Medulla oblongata (tissue), 1 donor: ENCODE data around the gene PLXNA2.
A peak's percentile ranks its signal among the peaks of the same experiment; 100 is the strongest.

ENCODE experiments used
- DNase-seq: peaks from one replicate; pipeline ENCODE4 v3.0.0-alpha.2; 2015; ENCODE audit errors: extremely low spot score

The PLXNA2 gene

DNA sequence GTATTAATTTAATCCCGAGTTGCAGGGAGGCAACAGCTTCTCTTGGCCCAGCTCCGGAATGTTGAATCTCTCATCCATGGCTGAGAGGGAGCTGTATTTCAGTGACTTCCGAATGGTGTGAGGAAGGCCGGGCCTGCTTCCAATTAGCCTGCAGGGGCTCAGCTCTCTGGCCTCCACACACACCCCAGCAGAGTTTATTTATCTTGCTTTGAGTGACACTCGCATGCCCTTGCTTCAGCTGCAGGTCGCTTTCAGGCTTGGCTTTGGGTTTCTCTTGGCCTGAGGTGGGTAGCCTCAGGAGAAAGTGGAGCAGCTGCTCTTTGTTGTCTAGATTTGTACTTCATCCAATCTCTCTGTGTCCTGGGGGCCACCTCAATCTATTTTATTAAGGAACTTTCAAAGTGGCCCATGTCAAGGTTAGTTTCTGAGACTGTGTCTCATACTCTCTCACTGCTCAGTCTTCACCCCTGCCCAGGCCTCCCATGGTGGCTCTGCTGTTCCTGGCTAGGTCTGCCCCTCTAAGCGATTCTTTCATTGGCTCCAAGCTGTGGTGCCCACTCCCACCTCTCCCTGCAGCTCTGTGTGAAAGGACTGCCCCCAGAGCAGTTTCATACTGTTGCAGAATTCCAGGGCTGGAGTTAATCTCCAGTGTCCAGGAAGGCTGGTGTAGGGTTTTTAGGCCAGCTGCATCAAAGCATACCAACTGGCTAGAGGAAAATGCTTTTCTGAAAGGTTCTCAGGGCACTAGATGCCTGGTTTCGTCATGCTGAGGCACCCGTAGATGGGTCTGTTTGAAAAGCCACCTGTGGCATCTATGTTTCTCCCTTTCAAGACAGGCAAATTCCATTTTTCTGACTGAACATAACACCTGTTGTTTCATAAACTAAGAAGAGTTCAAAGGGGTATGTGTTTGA, 153.5 kb downstream of the PLXNA2 start:
- no peak for DNase-seq

DNA sequence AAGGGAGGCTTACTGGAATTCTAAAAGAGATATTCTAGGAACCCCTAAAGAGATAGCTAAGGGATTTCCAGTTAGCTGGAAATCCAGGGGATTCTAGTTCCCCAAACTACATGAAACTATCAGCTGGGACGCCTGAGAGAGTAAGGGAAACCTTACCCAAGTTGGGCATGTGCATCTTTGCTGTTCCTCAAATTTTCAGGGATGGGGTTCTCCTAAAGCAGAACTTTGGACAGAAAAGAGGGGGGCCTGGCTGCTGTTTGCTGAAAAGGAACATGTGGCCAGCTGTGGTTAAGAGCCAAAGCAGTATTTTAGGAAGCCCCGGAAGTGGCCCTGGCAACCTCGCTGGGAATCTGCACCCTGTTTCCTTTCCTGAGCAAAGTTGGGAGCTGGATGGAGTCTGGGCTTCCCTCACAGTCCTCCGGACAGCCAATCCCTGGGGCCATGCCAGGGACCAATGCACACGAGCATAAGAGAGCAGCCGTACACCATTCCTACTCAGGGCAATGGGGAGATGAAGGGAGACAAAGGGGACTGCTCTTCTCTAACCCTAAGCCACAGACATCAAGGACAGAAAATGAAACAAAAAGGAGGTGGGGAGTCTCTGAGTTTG, 154.3 kb downstream of the PLXNA2 start:
- no peak for DNase-seq

DNA sequence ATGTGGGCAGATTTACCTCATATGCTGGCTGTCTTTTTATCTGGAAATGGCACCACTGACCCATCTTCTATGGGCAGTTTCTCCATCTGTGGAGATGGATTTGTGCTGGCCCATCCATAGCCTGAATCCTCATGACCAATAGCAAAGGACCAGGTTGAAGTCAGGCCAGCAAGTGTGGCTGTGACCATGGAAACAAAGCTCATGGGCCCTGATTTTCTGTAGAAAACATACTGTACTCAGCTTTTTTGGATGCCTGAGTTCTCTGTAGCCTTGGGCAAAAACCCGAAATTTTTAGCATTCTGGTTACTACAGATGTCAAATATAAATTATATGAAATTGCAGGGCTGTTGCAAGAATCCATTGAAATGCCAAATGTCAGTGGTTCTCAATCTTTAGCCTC, 155.0 kb downstream of the PLXNA2 start:
- DNase-seq: no peak

DNA sequence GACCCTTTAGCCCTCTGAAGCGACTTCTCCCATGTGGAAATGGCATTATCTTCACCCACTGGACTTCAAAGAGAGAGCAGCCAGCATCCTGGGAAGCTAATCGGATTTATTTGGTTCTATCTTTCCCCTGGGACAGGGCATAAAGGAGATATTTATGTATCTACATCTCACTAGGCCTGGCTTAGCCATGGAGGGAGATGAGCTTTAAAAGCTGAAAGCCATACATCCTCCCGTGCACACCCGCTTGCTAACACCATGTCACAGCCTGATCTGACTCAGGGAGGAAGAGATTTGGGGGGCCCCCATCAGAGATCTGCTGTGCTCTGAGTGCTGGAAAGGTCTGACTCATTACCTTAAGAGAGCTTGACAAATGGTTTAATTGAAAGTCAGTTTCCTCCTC, 155.9 kb downstream of the PLXNA2 start:
- no peak for DNase-seq

DNA sequence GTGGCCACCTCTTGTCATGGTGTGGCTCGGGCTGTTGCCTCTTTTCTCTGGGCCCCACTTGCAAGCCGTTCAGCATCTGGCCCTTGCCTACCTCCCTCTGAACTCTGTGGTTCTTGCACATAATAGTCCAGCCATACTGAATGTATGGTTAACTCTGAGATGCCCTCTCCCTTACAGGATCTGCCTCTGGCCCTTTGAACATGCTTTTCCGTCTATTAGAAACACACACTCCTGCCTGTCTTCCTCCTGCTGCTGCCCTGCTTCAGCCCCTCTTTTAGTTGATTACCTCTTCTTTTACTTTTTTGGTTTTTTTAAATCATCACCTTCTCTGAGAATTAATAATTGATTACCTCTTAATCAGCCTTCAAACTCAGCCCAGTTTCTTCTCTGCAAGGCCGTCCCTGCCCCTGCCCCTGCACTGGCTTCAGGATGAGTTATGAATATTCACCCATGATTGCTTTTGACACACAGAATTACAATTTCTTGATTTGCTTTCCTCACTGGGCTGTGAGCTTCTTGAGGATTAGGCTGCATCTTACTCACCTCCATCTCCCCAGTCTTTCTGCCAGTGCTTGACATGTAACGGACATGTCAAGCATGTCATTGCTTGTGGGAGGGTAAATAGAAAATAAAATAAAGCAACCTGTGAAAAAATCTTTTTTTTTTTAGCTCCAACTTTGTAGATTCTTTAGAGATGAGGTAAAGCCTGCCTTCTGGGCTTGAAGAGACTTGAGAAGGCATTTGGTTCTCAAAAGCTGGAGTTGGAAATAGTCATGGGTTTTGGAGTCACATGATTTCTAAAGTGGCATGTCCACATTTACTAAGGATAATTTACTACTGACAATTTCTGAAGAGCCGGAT, 158.3 kb downstream of the PLXNA2 start:
- no peak for DNase-seq

DNA sequence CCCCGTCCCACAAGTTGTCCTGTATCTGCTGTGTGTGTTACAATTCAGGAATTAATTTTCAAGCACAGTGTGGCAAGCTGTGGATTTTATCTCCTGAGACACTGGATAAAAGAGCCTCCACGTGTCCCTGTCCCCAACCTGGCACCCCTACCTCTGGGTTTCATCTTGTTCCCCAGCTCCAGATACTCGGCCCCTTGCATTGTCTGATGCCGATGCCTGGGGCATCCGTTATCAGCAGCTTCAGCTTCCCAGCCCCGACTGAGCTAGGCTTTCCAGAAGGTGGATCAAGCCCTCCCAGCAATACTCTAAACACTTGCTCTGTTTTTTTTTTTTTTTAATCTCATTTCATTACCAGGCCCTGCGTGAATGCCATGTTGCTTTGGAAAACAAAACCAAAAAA, 159.4 kb downstream of the PLXNA2 start:
- no peak for DNase-seq

DNA sequence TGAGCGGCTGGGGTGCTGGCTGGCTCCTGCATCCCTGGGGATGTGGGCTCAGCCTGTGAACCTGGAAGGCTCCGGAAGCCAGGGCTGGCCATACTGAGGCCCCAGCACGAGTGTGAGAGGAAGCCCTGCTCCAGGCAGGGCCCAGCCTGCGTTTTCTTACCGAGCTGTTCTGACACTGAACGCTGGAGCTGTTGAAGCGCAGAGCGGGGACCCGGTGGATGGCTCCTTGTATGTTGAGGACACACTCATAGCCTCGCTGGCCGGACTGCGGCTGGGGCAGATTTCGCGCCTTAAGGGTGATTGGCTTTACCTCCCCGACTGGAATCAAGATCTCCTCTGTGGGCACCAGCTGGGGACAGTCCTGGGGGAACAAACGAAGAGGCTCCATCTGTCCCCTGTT, 160.0 kb downstream of the PLXNA2 start:
- DNase-seq: no peak

DNA sequence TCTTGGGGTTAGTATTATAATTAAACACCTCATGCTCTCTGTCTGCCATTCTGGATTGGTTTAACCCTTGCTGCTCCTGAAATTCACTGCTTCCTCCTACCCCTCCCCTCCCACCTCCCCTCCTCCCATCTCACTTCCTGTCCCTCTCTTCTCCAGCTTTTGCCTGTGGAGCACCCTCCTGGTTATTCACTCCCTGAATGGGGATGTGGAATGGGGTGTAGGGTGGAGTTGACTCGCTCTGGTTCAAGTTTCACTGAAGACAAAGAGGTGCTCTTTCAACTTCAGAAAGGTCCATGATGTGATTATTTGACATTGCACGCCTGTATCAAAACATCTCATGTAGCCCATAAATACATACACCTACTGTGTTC, 160.5 kb downstream of the PLXNA2 start:
- DNase-seq: no peak

DNA sequence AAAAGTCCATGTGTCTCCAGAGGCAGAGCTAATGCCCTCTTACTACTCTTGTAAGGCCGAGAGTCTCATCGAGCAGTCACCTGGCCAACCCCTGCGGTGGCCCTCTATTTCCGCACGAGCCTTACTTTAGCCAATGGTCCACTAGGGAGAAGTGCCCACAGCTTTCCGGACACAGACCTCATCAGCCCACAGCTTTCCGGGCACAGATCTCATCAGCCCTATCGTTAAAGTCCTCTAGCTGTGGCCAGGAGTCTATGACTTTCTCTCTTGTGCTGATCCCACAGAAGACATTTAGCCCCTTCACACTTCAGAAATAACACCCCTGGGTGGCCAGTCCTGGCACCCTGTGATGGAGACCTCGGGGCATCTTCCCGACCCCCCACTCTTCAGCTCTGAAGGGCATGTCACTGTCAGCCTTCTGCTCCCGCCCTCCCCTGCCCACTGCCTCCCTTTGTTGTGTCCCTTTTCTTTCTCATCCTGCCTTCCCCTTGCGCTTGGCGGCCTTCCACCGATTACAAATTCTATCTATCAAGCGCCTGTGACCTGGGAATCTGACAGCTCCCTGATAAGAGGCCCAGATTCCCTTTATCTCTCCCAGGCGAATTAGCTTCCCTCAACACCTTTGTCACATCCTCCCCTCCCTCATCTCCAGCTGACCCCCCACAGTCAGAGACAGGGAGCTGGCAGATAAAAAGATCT, 161.0 kb downstream of the PLXNA2 start:
- DNase-seq: no peak

DNA sequence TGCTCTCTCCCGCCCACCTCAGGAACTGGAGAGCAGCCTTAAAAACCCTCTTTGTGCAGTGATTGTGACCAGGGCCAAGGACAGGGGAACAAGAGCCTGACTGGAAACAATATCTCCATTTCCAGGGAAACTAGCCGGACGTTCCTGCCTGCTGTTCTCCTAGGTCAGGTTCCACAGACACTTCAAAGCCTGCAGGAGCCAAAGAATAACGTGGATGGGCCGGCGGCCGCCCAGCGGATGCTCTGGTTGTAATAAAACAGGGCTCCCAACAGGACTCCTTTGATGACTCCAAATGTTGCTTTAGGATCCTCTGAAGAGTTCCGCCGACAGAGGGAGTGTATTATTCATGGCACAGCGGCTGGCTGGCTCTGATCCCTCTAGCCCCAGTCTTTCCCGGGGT, 162.2 kb downstream of the PLXNA2 start:
- peak; percentile 72 for DNase-seq

DNA sequence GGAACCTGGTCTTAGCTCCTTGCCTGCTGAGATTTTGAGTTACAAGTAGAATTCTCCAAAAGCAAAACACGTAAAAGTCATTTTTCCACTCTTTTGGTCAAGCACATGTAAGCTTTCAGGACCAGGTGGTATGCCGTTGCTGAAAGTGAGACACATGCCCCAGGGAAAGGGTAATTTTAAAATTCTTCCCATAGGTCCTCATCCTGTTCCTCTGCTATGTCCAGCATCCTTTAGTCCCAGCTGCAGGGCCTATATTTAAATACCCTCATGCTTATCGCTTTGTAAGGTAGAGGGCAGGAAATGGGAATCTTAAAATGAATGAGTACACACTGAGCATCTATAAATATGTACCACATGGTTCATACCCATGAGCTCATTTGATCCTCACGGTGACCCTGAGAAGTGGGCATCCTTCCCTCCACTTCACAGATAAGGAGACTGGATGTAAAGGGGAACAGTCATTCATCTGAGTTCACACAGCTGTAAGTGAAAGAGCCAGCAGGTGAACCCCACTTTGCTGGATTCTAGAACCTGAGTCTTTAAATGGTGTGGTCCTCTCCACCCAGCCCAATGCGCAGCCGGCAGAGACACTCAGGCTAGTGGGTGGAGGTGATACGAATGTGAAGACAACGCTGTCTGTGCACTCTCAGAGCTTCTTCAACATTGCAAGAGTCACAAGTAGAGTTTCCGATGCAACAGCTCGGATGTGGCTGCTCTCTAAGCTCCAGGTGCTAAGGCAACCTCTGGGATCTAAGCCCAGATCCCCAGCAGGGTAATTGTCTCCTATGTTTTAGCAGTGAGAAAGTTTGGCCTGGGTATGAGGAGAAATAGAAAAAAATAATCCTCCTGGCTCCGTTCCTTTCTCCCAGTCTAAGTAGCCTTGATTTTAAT, 163.5 kb downstream of the PLXNA2 start:
- peak; percentile 75 for DNase-seq

DNA sequence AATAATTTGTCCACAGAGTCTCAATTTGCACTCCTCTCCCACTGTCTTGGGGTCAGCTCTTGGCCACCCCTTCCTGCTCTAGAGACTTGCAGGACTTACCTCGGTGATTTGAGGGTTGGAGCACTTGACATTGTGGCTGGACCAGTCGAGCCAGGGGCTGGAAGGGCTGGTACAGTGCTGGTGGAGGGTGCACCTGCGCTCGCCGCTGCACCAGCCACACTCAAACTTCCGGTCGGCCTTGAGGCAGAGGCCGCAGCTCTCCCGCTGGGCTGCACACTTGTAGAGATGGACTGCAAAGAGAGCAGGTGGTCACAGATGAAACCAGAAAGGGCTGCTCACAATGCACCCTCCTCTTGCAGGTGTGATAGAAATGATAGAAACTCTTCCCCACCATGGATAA, 165.0 kb downstream of the PLXNA2 start:
- DNase-seq: no peak

DNA sequence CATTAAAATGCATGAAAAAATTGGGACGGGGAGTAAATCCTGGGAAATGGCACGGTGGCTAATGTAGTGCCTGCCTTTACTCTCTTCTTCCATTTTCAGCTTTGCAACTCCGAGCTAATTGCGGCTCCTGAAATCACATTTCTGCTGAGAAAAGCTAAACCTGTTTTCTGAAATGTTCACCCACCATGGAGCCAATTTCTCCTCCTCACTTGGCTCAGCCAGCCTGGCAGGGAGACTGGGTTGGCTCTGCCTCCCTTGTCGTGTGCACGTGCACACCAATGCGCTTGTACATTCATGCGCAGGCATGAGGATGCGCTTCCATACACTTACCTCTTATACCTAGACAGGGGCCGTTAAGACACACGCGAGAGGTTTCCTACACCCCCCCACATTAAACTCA, 165.4 kb downstream of the PLXNA2 start:
- DNase-seq: no peak

DNA sequence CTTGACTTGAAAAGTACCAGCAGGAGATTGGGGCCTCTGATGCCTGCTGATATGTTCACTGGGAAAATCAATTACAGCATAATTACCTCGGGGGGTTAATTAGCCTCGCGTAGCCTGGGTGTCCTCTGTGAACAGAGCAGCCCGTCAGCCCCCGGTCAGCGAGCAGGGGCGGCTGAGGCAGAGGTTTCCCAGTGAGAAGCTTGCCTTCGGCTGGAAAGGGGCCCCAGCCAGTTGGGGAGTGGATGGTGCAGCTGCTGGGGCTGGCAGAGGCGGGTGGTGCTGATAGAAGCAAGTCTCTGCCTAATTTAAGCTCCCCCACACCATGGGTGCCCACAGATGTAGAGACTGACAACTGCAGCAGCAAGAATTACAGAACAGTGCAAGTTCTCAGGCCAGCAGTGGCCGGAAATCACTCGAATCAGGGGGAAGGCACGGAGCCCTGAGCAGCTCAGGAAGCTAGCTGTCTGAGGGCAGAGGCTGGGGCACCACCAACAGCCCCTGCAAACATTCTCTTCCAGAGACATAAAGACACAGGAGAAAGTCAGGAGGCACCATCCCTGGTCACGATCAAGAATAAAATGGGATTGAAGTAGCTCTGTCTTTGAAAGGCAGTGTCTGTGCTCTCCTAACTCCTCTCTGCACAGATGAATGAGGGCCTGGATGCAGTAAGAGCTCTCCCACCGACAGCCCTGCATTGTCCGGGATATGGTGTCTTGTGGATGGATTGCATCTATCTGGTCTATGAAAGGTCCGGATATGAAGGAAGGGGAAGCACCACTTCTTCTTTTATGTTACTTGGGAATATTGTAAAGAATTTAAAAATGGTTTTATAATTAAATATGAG, 166.7 kb downstream of the PLXNA2 start:
- DNase-seq: no peak

DNA sequence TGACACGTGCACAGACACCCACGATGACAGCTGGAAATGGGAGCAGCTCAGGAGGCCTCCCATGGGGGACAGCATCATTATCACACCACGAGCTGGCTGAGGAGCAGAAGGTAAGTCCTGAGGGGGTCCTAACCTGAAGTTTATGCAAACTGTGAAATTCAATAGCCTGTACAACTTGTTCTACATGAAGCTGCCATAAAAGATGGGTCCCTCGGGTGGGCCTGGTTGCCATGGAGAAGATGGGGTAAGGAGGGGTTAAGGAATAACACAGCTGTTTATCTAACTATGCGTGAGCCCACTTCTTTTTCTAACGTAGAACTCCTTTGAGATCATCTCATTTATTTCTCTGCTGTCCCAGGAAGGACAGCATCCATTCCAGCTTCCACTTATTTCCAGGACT, 169.8 kb downstream of the PLXNA2 start:
- DNase-seq: no peak

DNA sequence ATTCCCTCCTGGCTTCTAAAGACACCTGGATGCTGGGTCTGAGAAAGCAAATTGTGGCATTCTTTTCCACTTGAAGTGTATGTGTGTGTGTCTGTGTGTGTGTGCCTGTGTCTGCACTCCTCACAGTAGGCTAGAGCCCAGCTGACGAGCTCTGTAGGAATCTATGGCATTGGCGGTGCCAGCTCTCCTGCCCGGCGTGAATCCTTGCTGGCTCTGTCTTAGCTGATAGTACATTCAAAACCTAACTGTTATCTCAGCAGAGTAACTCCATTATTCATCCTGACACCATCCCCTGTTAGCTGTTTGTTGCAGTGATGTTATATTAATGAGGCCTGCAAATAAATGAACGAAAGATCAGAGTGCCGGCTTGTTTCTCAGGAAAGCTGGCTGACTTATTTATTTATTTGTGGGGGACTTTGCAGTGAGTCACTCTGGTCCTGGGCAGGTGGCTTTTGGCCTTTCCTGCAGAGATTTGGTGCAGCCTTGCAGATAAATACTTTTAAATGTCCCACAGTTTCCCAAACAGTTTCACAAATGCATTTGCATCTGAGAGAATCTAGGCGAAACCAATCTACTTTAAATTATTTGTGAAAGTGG, 172.7 kb downstream of the PLXNA2 start:
- DNase-seq: no peak

DNA sequence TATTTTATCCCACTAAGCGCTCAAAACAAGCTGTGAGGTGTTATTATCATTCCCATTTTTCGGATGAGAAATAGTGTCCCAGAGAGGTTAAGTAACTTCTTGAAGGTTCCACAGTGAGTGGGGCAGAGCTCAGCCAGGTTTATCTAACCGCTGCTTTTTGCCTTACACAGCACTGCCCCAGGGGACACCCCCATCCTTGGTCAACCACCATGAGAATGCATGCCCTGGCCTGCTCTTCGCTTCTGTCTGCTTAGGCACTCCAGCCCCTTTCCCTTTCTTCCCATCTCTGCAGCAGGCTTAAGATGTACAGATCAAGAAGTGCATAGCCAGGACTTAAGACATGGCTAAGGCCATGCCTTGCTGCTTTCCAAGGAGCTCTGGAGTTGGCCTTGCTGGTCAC, 174.3 kb downstream of the PLXNA2 start:
- DNase-seq: no peak

DNA sequence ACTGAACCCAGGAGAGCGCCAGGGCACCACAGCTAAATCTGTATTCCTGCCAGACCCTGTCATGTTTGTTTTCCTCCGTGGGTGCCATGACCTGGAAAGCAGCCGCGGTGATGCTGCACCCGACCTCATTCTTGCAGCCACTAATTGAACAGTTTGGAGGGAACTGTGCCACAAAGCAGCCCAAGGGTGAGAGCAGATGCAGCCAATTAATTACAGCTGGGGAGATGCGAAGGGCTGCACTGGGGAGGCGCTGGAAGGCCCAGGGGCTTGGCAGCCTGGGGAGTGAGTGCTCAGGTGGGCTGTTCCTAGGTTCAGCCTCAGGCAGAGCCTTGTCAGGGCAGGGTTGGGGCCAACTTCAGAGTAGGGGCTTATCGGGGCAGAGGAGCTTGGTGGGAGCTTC, 174.9 kb downstream of the PLXNA2 start:
- DNase-seq: no peak

DNA sequence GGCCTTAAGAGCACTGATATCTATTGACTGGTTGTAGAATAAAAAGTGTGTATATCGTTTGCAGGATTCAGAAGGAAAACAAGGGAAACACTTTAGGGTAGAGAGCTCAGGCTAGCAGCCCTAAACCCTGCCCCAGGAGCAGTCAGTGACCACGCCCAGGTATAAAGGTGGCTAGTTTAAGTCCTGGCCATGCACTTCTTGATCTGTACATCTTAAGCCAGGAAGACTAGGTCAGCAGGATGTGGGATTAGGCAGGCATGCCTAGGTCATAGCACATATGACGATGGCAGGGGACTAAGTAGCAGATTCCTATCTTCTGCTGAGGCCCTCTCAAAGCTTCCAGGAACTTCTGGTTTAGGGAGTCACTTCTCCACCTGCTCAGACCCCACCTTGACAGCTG, 175.3 kb downstream of the PLXNA2 start:
- DNase-seq: no peak

DNA sequence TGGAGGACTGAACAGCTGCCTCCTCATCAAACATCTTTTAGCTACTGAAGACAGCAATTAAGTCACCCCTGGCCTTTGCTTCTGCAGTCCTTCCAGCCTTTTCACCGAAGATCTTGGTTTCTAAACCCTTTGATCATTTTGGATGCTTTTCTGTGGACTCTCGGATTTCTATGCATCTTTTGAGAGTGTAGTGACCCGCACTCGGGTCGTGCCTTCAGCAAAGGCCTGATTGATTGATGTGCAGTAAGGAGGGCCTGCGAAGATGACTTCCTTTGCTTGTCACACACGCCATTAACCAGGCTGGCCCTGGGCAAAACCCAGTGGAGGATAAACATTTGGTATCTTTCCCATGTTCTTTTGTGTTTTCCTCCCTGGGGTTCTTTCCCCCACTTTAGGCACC, 175.8 kb downstream of the PLXNA2 start:
- no peak for DNase-seq
